Hindlimb muscle (tissue), 1 donor: ENCODE results near the gene KRTAP9-8. TPM values are rescaled to one million over a fixed set of nuclear protein-coding genes. Genes with fewer than 3 reads are reported as not detected.
"Not testable (repeated sequence)": the region's sequence is repeated elsewhere in the genome, so short reads cannot be mapped to it uniquely, and the experiment has no call there.

ENCODE experiments used
- DNase-seq: peaks from one replicate; pipeline ENCODE4 v3.0.0-alpha.2; 2013
- polyA plus RNA-seq: library from polyadenylated mRNA; unstranded; fragments of 120-200 nt; gene quantifications from one replicate; pipeline ENCODE4 v1.2.1, GENCODE V29; 2013; ENCODE audit not compliant: insufficient read length

Gene KRTAP9-8
- polyA plus RNA-seq, 1 donor = not detected

GRCh38 chr17:41255381-41256290, 17.8 kb downstream of the KRTAP9-8 start, which contains the start of gene KRTAP9-9:
KRTAP9-9 (plus strand) TSS chr17:41255384.
- DNase-seq = not testable (repeated sequence)

- no peak for DNase-seq
These were observed 18.5 kb downstream of the KRTAP9-8 start for GRCh38 chr17:41256291-41256685.

- DNase-seq = no peak
These were observed 20.6 kb downstream of the KRTAP9-8 start for GRCh38 chr17:41258406-41258805.

GRCh38 chr17:41263212-41263611, 25.4 kb downstream of the KRTAP9-8 start:
- no peak for DNase-seq

- no peak for DNase-seq
These were observed 26.8 kb downstream of the KRTAP9-8 start for GRCh38 chr17:41264599-41264998.

GRCh38 chr17:41265078-41265477, 27.3 kb downstream of the KRTAP9-8 start, which contains the start of gene KRTAP9-6:
KRTAP9-6 (plus strand) TSS chr17:41265378; CDS start chr17:41265378, 0 bp downstream.
- no peak for DNase-seq

GRCh38 chr17:41267711-41268110, 29.9 kb downstream of the KRTAP9-8 start:
- no peak for DNase-seq

- not testable (repeated sequence) for DNase-seq
These were observed 33.5 kb downstream of the KRTAP9-8 start for GRCh38 chr17:41271323-41271722.

- DNase-seq = no peak
These were observed 34.1 kb downstream of the KRTAP9-8 start for GRCh38 chr17:41271858-41272257.

GRCh38 chr17:41275648-41276190, 37.9 kb downstream of the KRTAP9-8 start, which contains the start of gene KRTAP9-7:
KRTAP9-7 (plus strand) TSS chr17:41275698; CDS start chr17:41275698, 0 bp downstream.
- DNase-seq = not testable (repeated sequence)

GRCh38 chr17:41278176-41278955, 40.6 kb downstream of the KRTAP9-8 start:
- DNase-seq = no peak

GRCh38 chr17:41284043-41284442, 46.2 kb downstream of the KRTAP9-8 start:
- no peak for DNase-seq

- DNase-seq = no peak
These were observed 46.7 kb downstream of the KRTAP9-8 start for GRCh38 chr17:41284546-41284945.

- DNase-seq = no peak
These were observed 49.3 kb downstream of the KRTAP9-8 start for GRCh38 chr17:41287050-41287449.

Other genes starting within 250 kb of the KRTAP9-8 start
- gene KRTAP3-3, start 243.8 kb upstream of the KRTAP9-8 start, polyA plus RNA-seq = not detected
- 0.28 TPM for gene KRTAP3-2, start 238.1 kb upstream of the KRTAP9-8 start, polyA plus RNA-seq
- gene KRTAP3-1, start 228.9 kb upstream of the KRTAP9-8 start, polyA plus RNA-seq = not detected
- gene KRTAP1-5, start 210.8 kb upstream of the KRTAP9-8 start, polyA plus RNA-seq = not detected
- gene KRTAP1-4, start 207.8 kb upstream of the KRTAP9-8 start, polyA plus RNA-seq = not detected
- gene KRTAP1-3, start 203.1 kb upstream of the KRTAP9-8 start, polyA plus RNA-seq = not detected
- gene KRTAP1-1, start 196.5 kb upstream of the KRTAP9-8 start, polyA plus RNA-seq = not detected
- not detected for gene KRTAP2-1, start 190.7 kb upstream of the KRTAP9-8 start, polyA plus RNA-seq
- gene KRTAP2-2, start 182.8 kb upstream of the KRTAP9-8 start, polyA plus RNA-seq = not detected
- not detected for gene KRTAP2-3, start 177.9 kb upstream of the KRTAP9-8 start, polyA plus RNA-seq
- gene KRTAP2-4, start 172.1 kb upstream of the KRTAP9-8 start, polyA plus RNA-seq = not detected
- not detected for gene KRTAP4-7, start 153.8 kb upstream of the KRTAP9-8 start, polyA plus RNA-seq
- not detected for gene KRTAP4-8, start 139.9 kb upstream of the KRTAP9-8 start, polyA plus RNA-seq
- gene KRTAP4-16, start 135.8 kb upstream of the KRTAP9-8 start, polyA plus RNA-seq = not detected
- gene KRTAP4-9, start 132.6 kb upstream of the KRTAP9-8 start, polyA plus RNA-seq = not detected
- gene KRTAP4-11, start 119.6 kb upstream of the KRTAP9-8 start, polyA plus RNA-seq = not detected
- gene KRTAP4-12, start 113.8 kb upstream of the KRTAP9-8 start, polyA plus RNA-seq = not detected
- not detected for gene KRTAP4-6, start 97.5 kb upstream of the KRTAP9-8 start, polyA plus RNA-seq
- gene KRTAP4-5, start 88.2 kb upstream of the KRTAP9-8 start, polyA plus RNA-seq = not detected
- gene KRTAP4-4, start 77.3 kb upstream of the KRTAP9-8 start, polyA plus RNA-seq = not detected
- not detected for gene KRTAP4-3, start 69.8 kb upstream of the KRTAP9-8 start, polyA plus RNA-seq
- not detected for gene KRTAP4-2, start 59.8 kb upstream of the KRTAP9-8 start, polyA plus RNA-seq
- gene KRTAP4-1, start 53.1 kb upstream of the KRTAP9-8 start, polyA plus RNA-seq = not detected
- not detected for gene KRTAP9-1, start 48.1 kb upstream of the KRTAP9-8 start, polyA plus RNA-seq
- gene KRTAP9-2, start 11.4 kb upstream of the KRTAP9-8 start, polyA plus RNA-seq = not detected
- not detected for gene KRTAP9-3, start 5.5 kb upstream of the KRTAP9-8 start, polyA plus RNA-seq
- gene KRTAP9-4, start 11.7 kb downstream of the KRTAP9-8 start, polyA plus RNA-seq = not detected
- gene KRTAP9-9, start 17.4 kb downstream of the KRTAP9-8 start, polyA plus RNA-seq = not detected
- 0.30 TPM for gene KRTAP9-6, start 27.4 kb downstream of the KRTAP9-8 start, polyA plus RNA-seq
- gene KRTAP9-7, start 37.7 kb downstream of the KRTAP9-8 start, polyA plus RNA-seq = not detected
- gene KRTAP29-1, start 64.9 kb downstream of the KRTAP9-8 start, polyA plus RNA-seq = not detected
- gene KRTAP16-1, start 71.3 kb downstream of the KRTAP9-8 start, polyA plus RNA-seq = not detected
- not detected for gene KRTAP17-1, start 77.7 kb downstream of the KRTAP9-8 start, polyA plus RNA-seq
- gene KRT33A, start 112.8 kb downstream of the KRTAP9-8 start, polyA plus RNA-seq = not detected
- gene KRT33B, start 131.8 kb downstream of the KRTAP9-8 start, polyA plus RNA-seq = not detected
- gene KRT34, start 144.3 kb downstream of the KRTAP9-8 start, polyA plus RNA-seq = not detected
- 2.3 TPM for gene KRT31, start 159.6 kb downstream of the KRTAP9-8 start, polyA plus RNA-seq
- gene KRT37, start 186.6 kb downstream of the KRTAP9-8 start, polyA plus RNA-seq = not detected
- gene KRT38, start 203.0 kb downstream of the KRTAP9-8 start, polyA plus RNA-seq = not detected
- gene KRT32, start 229.4 kb downstream of the KRTAP9-8 start, polyA plus RNA-seq = not detected
- gene KRT35, start 243.2 kb downstream of the KRTAP9-8 start, polyA plus RNA-seq = not detected